ENCODE results near the gene RALGPS1.

Gene RALGPS1

GRCh38 chr9:127218818-127219217 lies 304.2 kb downstream of the RALGPS1 start:
- DNase-seq (ENCODE audit: low read depth) = no peak
- H3K4me3 ChIP-seq (ENCODE audit: low read length) = no peak overlapping the region
- TF ChIP-seq CTCF (conservative IDR thresholded peaks at IDR 0.05; ENCODE audit: low read length) = no peak

- DNase-seq (ENCODE audit: low read depth) = no peak
- no peak for TF ChIP-seq CTCF (conservative IDR thresholded peaks at IDR 0.05; ENCODE audit: low read length)
- H3K4me3 ChIP-seq (ENCODE audit: low read length) = no peak overlapping the region
These were observed 304.9 kb downstream of the RALGPS1 start for GRCh38 chr9:127219520-127219919.

GRCh38 chr9:127221695-127222094 lies 307.1 kb downstream of the RALGPS1 start:
- H3K4me3 ChIP-seq (ENCODE audit: low read length) = no peak overlapping the region
- DNase-seq (ENCODE audit: low read depth) = no peak
- TF ChIP-seq CTCF (conservative IDR thresholded peaks at IDR 0.05; ENCODE audit: low read length) = no peak

GRCh38 chr9:127222388-127223095 lies 308.0 kb downstream of the RALGPS1 start:
- no peak for TF ChIP-seq CTCF (conservative IDR thresholded peaks at IDR 0.05; ENCODE audit: low read length)
- H3K4me3 ChIP-seq (ENCODE audit: low read length) = no peak overlapping the region

GRCh38 chr9:127223266-127223665 lies 308.7 kb downstream of the RALGPS1 start:
- H3K4me3 ChIP-seq (ENCODE audit: low read length) = no peak overlapping the region
- no peak for DNase-seq (ENCODE audit: low read depth)
- TF ChIP-seq CTCF (conservative IDR thresholded peaks at IDR 0.05; ENCODE audit: low read length) = no peak

More at GRCh38 chr9:127222388-127223095, 308.0 kb downstream of the RALGPS1 start:
- no peak for DNase-seq (ENCODE audit: low read depth)

- peak overlapping the region; percentile 20 for H3K4me3 ChIP-seq (ENCODE audit: low read length)
- TF ChIP-seq CTCF (conservative IDR thresholded peaks at IDR 0.05; ENCODE audit: low read length) = no peak
- no peak for DNase-seq (ENCODE audit: low read depth)
These were observed 309.2 kb downstream of the RALGPS1 start for GRCh38 chr9:127223810-127224177.

- peak; percentile 55 for DNase-seq (ENCODE audit: low read depth)
- 0 out of 2 replicates have a peak, but pooled peaks have one; percentile 12 for TF ChIP-seq CTCF (conservative IDR thresholded peaks at IDR 0.05; ENCODE audit: low read length)
- peak overlapping the region; percentile 63 for H3K4me3 ChIP-seq (ENCODE audit: low read length)
These were observed 309.7 kb downstream of the RALGPS1 start for GRCh38 chr9:127224178-127224882.
